NCI-H2196 treated with DMSO at 0.1 percent for 48 hours (cell line): ENCODE measurements around the gene AAGAB.

Experiments used
- DNase-seq: peaks from one replicate; lab custom pipeline; 2025; ENCODE audit not compliant: unreplicated experiment; lab: John Stamatoyannopoulos, UW

Gene AAGAB

GRCh38 chr15:67174864-67175573 is 79.4 kb downstream of the AAGAB start:
- DNase-seq: no peak

GRCh38 chr15:67174446-67174845 is 80.0 kb downstream of the AAGAB start:
- no peak for DNase-seq

GRCh38 chr15:67173786-67174185 is 80.7 kb downstream of the AAGAB start:
- DNase-seq: no peak

GRCh38 chr15:67173005-67173404 is 81.5 kb downstream of the AAGAB start:
- DNase-seq: no peak

- DNase-seq: no peak
Observed at GRCh38 chr15:67172172-67172571, 82.3 kb downstream of the AAGAB start.

GRCh38 chr15:67171471-67171870 is 83.0 kb downstream of the AAGAB start:
- no peak for DNase-seq

- DNase-seq: no peak
Observed at GRCh38 chr15:67170143-67170925, 84.1 kb downstream of the AAGAB start.

- no peak for DNase-seq
Observed at GRCh38 chr15:67168694-67169093, 85.8 kb downstream of the AAGAB start.

- DNase-seq: no peak
Observed at GRCh38 chr15:67167091-67167490, 87.4 kb downstream of the AAGAB start.

- DNase-seq: no peak
Observed at GRCh38 chr15:67166280-67167009, 88.0 kb downstream of the AAGAB start.

GRCh38 chr15:67165254-67166253 is 88.9 kb downstream of the AAGAB start:
- no peak for DNase-seq

GRCh38 chr15:67164811-67165253 is 89.6 kb downstream of the AAGAB start:
- no peak for DNase-seq

- no peak for DNase-seq
Observed at GRCh38 chr15:67164401-67164791, 90.1 kb downstream of the AAGAB start.

- DNase-seq: no peak
Observed at GRCh38 chr15:67163180-67163579, 91.3 kb downstream of the AAGAB start.

- DNase-seq: no peak
Observed at GRCh38 chr15:67161881-67162280, 92.6 kb downstream of the AAGAB start.

- no peak for DNase-seq
Observed at GRCh38 chr15:67161412-67161811, 93.0 kb downstream of the AAGAB start.

- DNase-seq: no peak
Observed at GRCh38 chr15:67158367-67158766, 96.1 kb downstream of the AAGAB start.

GRCh38 chr15:67157521-67158252 is 96.8 kb downstream of the AAGAB start:
- DNase-seq: no peak

GRCh38 chr15:67156834-67157233 is 97.6 kb downstream of the AAGAB start:
- no peak for DNase-seq

- no peak for DNase-seq
Observed at GRCh38 chr15:67156426-67156825, 98.0 kb downstream of the AAGAB start.
